Loucy (cell line): ENCODE data around the gene CEP112.

Experiments
- H2AFZ ChIP-seq: fragments of 200-600 bp; sonication (generic); 2 replicates; pipeline ENCODE4 v1.6.0; 2016; ENCODE audit warnings: antibody characterized with exemption, mild to moderate bottlenecking, low read length, moderate library complexity
- H3F3A ChIP-seq: fragments of 200-600 bp; 2 replicates; pipeline ENCODE4 v1.6.0; 2016; ENCODE audit warnings: antibody characterized with exemption, low read depth, mild to moderate bottlenecking
- H3K27me3 ChIP-seq: fragments of 200-600 bp; sonication (generic); 2 replicates; pipeline ENCODE4 v1.6.1; 2014; ENCODE audit warnings: low read length, mild to moderate bottlenecking; ENCODE audit not compliant: insufficient read depth, poor library complexity, severe bottlenecking
- H3K36me3 ChIP-seq: fragments of 200-600 bp; sonication (generic); 2 replicates; pipeline ENCODE4 v1.6.1; 2016; ENCODE audit warnings: low read length; ENCODE audit not compliant: insufficient read depth
- H3K4me1 ChIP-seq: fragments of 200-600 bp; sonication (generic); 2 replicates; pipeline ENCODE4 v1.5.1; 2014; ENCODE audit warnings: low read length, mild to moderate bottlenecking; ENCODE audit not compliant: insufficient read depth, poor library complexity, severe bottlenecking
- H3K4me2 ChIP-seq: fragments of 200-600 bp; sonication (generic); 2 replicates; pipeline ENCODE4 v1.6.0; 2014; ENCODE audit warnings: antibody characterized with exemption, low read length, low read depth, mild to moderate bottlenecking; ENCODE audit not compliant: poor library complexity, severe bottlenecking
- H3K4me3 ChIP-seq: fragments of 200-600 bp; sonication (generic); 2 replicates; pipeline ENCODE4 v1.5.1; 2014; ENCODE audit warnings: low read length, mild to moderate bottlenecking, mixed read lengths; ENCODE audit not compliant: poor library complexity, severe bottlenecking
- H3K79me2 ChIP-seq: fragments of 200-600 bp; sonication (generic); 2 replicates; pipeline ENCODE4 v1.6.1; 2014; ENCODE audit warnings: low read length; ENCODE audit not compliant: insufficient read depth
- H3K9ac ChIP-seq: fragments of 200-600 bp; sonication (generic); 2 replicates; pipeline ENCODE4 v1.6.0; 2014; ENCODE audit warnings: mild to moderate bottlenecking, low read depth, low read length, moderate library complexity; ENCODE audit not compliant: poor library complexity, severe bottlenecking
- H3K9me2 ChIP-seq: fragments of 200-600 bp; sonication (generic); replicated peaks from 2 replicates; pipeline ENCODE4 v1.6.1; 2016; ENCODE audit warnings: low read depth, low read length, mixed read lengths
- H3K9me3 ChIP-seq: fragments of 200-600 bp; sonication (generic); 2 replicates; pipeline ENCODE4 v1.6.1; 2014; ENCODE audit warnings: mild to moderate bottlenecking, antibody characterized with exemption, low read length, low read depth; ENCODE audit not compliant: insufficient read depth
- H4K20me1 ChIP-seq: fragments of 200-600 bp; sonication (generic); 2 replicates; pipeline ENCODE4 v1.6.0; 2014; ENCODE audit warnings: antibody characterized with exemption, low read length, mild to moderate bottlenecking; ENCODE audit not compliant: insufficient read depth, poor library complexity, severe bottlenecking
- EZH2phosphoT487 ChIP-seq: fragments of 200-600 bp; IDR thresholded peaks from 2 replicates; pipeline ENCODE4 v1.6.1; 2018; ENCODE audit warnings: antibody characterized with exemption, mild to moderate bottlenecking, moderate library complexity, borderline replicate concordance
- TF ChIP-seq, protein P1 (sequence below): fragments of 200-600 bp; sonication (generic); conservative IDR thresholded peaks from 2 replicates; pipeline ENCODE4 v1.5.1; 2014; ENCODE audit warnings: mild to moderate bottlenecking, antibody characterized with exemption, low read length

The CEP112 gene

DNA sequence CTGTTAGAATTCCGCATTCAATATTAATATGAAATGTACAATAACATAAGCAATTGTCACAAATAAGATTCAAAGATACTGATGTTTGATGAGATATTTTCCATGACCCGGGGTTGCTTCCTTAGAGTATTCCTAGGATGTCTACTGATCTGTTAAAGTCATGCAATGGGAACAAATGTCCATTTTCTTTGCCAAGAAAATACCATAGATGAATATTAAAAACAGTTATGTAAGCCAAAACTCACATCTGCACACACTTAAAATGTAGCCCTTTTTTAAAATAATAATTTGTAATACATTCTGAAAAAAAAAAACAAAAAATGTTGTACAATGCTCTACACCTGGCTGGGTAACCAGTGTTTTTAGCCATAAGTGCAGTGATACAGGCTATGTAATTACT, 371.1 kb downstream of the CEP112 start:
- H3K9me3 ChIP-seq, result no peaks in the 10 kb centered on the region
- no peaks in the 10 kb centered on the region for H4K20me1 ChIP-seq
- H3K9ac ChIP-seq, result no peak overlapping the region
- no peaks in the 10 kb centered on the region for H3K79me2 ChIP-seq
- no peaks in the 10 kb centered on the region for H3K4me1 ChIP-seq
- H3K4me2 ChIP-seq, result no peak overlapping the region
- no peaks in the 10 kb centered on the region for H3K9me2 ChIP-seq
- no peak for TF ChIP-seq EZH2phosphoT487
- TF ChIP-seq, protein P1, sequence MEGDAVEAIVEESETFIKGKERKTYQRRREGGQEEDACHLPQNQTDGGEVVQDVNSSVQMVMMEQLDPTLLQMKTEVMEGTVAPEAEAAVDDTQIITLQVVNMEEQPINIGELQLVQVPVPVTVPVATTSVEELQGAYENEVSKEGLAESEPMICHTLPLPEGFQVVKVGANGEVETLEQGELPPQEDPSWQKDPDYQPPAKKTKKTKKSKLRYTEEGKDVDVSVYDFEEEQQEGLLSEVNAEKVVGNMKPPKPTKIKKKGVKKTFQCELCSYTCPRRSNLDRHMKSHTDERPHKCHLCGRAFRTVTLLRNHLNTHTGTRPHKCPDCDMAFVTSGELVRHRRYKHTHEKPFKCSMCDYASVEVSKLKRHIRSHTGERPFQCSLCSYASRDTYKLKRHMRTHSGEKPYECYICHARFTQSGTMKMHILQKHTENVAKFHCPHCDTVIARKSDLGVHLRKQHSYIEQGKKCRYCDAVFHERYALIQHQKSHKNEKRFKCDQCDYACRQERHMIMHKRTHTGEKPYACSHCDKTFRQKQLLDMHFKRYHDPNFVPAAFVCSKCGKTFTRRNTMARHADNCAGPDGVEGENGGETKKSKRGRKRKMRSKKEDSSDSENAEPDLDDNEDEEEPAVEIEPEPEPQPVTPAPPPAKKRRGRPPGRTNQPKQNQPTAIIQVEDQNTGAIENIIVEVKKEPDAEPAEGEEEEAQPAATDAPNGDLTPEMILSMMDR, result no peak
- H3F3A ChIP-seq, result no peaks in the 10 kb centered on the region
- H3K4me3 ChIP-seq, result no peak overlapping the region
- H2AFZ ChIP-seq, result no peak overlapping the region
- H3K27me3 ChIP-seq, result no peaks in the 10 kb centered on the region
- no peaks in the 10 kb centered on the region for H3K36me3 ChIP-seq

DNA sequence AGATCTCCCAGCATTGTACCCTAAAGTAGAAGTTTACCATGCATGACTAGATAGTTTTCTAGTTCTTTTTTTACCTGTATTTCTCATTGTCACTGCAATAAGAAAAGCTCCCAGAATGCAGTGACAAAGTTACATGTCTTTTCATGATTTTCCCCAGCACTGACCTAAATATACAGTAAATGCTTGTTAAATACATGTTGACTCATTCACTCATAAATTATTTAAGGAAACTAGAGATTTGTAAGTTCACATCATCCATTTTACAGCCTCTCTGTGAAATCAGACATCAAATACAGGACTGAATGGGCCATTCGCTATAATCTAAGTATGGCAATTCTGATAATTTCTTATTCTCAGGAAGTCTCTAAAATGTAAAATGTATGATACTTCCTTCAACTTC, 371.6 kb downstream of the CEP112 start:
- H3K4me3 ChIP-seq, result no peak overlapping the region
- H3K27me3 ChIP-seq, result no peaks in the 10 kb centered on the region
- H4K20me1 ChIP-seq, result no peaks in the 10 kb centered on the region
- no peak overlapping the region for H3K9ac ChIP-seq
- no peaks in the 10 kb centered on the region for H3K36me3 ChIP-seq
- no peak for TF ChIP-seq EZH2phosphoT487
- TF ChIP-seq, protein P1, result no peak
- no peaks in the 10 kb centered on the region for H3K79me2 ChIP-seq
- no peak overlapping the region for H2AFZ ChIP-seq
- no peaks in the 10 kb centered on the region for H3F3A ChIP-seq
- H3K4me2 ChIP-seq, result no peak overlapping the region
- no peaks in the 10 kb centered on the region for H3K9me2 ChIP-seq
- no peaks in the 10 kb centered on the region for H3K9me3 ChIP-seq
- H3K4me1 ChIP-seq, result no peaks in the 10 kb centered on the region

DNA sequence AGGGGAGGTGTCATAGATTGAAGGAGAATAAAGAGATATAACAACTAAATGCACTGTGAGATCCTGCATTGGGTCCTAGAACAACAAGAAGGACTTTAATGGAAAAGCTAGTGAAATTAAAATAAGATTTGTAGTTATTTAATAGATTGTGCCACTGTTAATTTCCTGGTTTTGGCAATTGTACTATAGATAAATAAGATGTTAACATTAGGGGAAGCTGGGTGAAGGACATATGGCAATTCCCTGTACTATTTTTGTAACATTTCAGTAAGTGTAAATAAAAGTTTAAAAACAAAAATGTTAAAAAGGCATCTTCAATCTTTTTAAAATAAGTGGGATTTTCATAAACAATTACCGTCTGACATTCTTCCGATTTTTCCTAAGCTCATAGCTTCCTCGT, 372.1 kb downstream of the CEP112 start:
- H3K4me2 ChIP-seq, result no peak overlapping the region
- H3K4me3 ChIP-seq, result no peak overlapping the region
- H3K9me3 ChIP-seq, result no peaks in the 10 kb centered on the region
- H3K27me3 ChIP-seq, result no peaks in the 10 kb centered on the region
- TF ChIP-seq EZH2phosphoT487, result no peak
- TF ChIP-seq, protein P1, result no peak
- no peak overlapping the region for H2AFZ ChIP-seq
- H3K79me2 ChIP-seq, result no peaks in the 10 kb centered on the region
- no peaks in the 10 kb centered on the region for H3K4me1 ChIP-seq
- H3K9ac ChIP-seq, result no peak overlapping the region
- H3K9me2 ChIP-seq, result no peaks in the 10 kb centered on the region
- H3K36me3 ChIP-seq, result no peaks in the 10 kb centered on the region
- H4K20me1 ChIP-seq, result no peaks in the 10 kb centered on the region
- H3F3A ChIP-seq, result no peaks in the 10 kb centered on the region
